Smooth muscle cell (in vitro differentiated cells): ENCODE results near the gene TRIM3. TPM values are rescaled to one million over a fixed set of nuclear protein-coding genes. Genes with fewer than 3 reads are reported as not detected.
"Not testable (repeated sequence)": the region's sequence is repeated elsewhere in the genome, so short reads cannot be mapped to it uniquely, and the experiment has no call there.

Experiments
- DNase-seq: peaks from one replicate; lab custom pipeline; 2025; ENCODE audit not compliant: unreplicated experiment; lab: John Stamatoyannopoulos, UW
- H2AFZ ChIP-seq: fragments of 200-600 bp; sonication (generic); 2 replicates; pipeline ENCODE4 v1.6.0; 2016; ENCODE audit warnings: antibody characterized with exemption, low read depth, mild to moderate bottlenecking
- H3F3A ChIP-seq: fragments of 200-600 bp; sonication (generic); 2 replicates; pipeline ENCODE4 v1.6.0; 2017; ENCODE audit warnings: antibody characterized with exemption, low read depth
- H3K27ac ChIP-seq: fragments of 200-600 bp; sonication (generic); 2 replicates; pipeline ENCODE4 v1.5.1; 2016; ENCODE audit warnings: low read depth, mild to moderate bottlenecking
- H3K27me3 ChIP-seq: fragments of 200-600 bp; sonication (generic); 2 replicates; pipeline ENCODE4 v1.6.1; 2016; ENCODE audit warnings: low read depth, mild to moderate bottlenecking
- H3K36me3 ChIP-seq: fragments of 200-600 bp; sonication (generic); 2 replicates; pipeline ENCODE4 v1.5.1; 2016; ENCODE audit warnings: low read depth
- H3K4me1 ChIP-seq: fragments of 200-600 bp; sonication (generic); 2 replicates; pipeline ENCODE4 v1.5.1; 2016; ENCODE audit warnings: low read depth
- H3K4me2 ChIP-seq: fragments of 200-600 bp; sonication (generic); 2 replicates; pipeline ENCODE4 v1.6.0; 2016; ENCODE audit warnings: mild to moderate bottlenecking
- H3K4me3 ChIP-seq: fragments of 200-600 bp; sonication (generic); 2 replicates; pipeline ENCODE4 v1.5.1; 2016; ENCODE audit warnings: mild to moderate bottlenecking
- H3K79me2 ChIP-seq: fragments of 200-600 bp; sonication (generic); 2 replicates; pipeline ENCODE4 v1.6.0; 2016; ENCODE audit warnings: low read depth, mild to moderate bottlenecking
- H3K9ac ChIP-seq: fragments of 200-600 bp; sonication (generic); 2 replicates; pipeline ENCODE4 v1.6.0; 2016; ENCODE audit warnings: low read depth
- H3K9me3 ChIP-seq: fragments of 200-600 bp; sonication (generic); replicated peaks from 2 replicates; pipeline ENCODE4 v1.5.1; 2016; ENCODE audit warnings: low read depth
- H4K20me1 ChIP-seq: fragments of 200-600 bp; sonication (generic); 2 replicates; pipeline ENCODE4 v1.6.0; 2016; ENCODE audit warnings: low read depth
- whole genome bisulfite sequencing: methylation state at CpG from one replicate; pipeline ENCODE4 v1.1.7; 2016; ENCODE audit warnings: low lambda C conversion rate; 5-methylcytosine and 5-hydroxymethylcytosine counted together
- polyA plus RNA-seq: library from polyadenylated mRNA; unstranded; fragments of >200 nt; fragmentation: Nextera tagmentation; extraction: Ambion mirVana; gene quantifications from 2 replicates; pipeline ENCODE4 v1.2.1, GENCODE V29; 2016
- total RNA-seq: library from RNA; depleted of rRNA; stranded (reverse); fragments of >200 nt; gene quantifications from 2 replicates; pipeline ENCODE4 v1.2.3, GENCODE V29; 2014
- TF ChIP-seq, protein P1 (sequence below): fragments of 200-600 bp; sonication (generic); IDR thresholded peaks from 2 replicates; pipeline ENCODE4 v1.5.1; 2017; ENCODE audit warnings: borderline replicate concordance, mild to moderate bottlenecking, antibody characterized with exemption; ENCODE audit not compliant: insufficient read depth, poor library complexity, severe bottlenecking

The TRIM3 gene
- total RNA-seq (14.0 and 14.9 TPM in 2 replicates), polyA plus RNA-seq (25.5 and 36.0 TPM in 2 replicates)

DNA sequence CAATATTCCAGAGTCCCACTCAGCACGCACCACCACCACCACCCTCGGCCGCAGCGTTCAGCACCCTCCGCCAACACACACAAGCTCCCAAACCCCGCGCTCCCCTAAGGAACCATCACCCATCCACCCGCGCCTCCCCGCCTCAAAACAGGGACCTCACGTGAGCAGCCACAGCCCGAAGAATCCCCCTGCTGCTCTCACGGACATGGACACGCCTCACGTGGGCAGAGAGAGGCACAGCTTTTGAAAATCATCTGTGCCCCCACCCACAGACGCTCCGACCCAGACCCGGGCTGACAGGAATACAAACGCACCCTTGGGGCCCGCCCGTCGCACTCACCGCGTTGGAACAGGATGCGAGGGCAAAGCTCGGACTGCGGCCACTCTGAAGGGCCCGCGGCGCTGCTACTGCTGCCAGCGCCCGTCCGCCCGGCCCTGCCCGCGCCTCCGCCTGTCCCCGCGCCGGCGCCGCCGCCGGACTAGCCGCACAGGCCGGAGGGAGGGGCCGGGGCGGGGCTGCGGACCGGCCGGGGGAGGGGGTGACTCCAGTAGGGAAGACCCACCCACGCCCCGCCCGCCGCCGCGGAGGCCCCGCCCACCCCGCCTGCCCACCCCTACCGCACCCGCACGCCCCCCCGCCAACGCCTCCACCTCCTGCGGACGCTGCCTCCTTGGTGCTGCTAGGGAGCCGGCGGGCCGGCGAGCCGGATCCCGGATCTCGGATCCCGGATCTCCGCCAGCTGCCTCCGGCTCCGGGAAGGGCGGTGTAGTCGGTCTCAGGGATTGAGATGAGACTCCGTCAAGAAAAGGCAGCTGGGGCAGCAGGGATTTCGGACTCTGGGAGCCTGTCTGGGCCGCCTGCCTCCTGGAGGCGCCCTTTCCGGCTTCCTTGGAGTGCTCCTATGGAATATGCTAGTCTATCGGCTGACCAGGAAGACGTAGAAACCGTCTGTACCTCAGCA is at the start of gene TRIM3:
Gene TRIM3, minus strand, starts transcription at position 491 of the 962 bp plus-strand sequence. CDS start 8,246 bp downstream, outside the sequence.
- under 1% methylated on average over 55 of the region's 87 CpGs for WGBS

GRCh38 chr11:6523253-6523652 is 49.5 kb upstream of the TRIM3 start:
- no peaks in the 10 kb centered on the region for H3F3A ChIP-seq
- no peaks in the 10 kb centered on the region for H3K4me1 ChIP-seq
- no peaks in the 10 kb centered on the region for H3K79me2 ChIP-seq
- no peak overlapping the region for H2AFZ ChIP-seq
- TF ChIP-seq, protein P1, sequence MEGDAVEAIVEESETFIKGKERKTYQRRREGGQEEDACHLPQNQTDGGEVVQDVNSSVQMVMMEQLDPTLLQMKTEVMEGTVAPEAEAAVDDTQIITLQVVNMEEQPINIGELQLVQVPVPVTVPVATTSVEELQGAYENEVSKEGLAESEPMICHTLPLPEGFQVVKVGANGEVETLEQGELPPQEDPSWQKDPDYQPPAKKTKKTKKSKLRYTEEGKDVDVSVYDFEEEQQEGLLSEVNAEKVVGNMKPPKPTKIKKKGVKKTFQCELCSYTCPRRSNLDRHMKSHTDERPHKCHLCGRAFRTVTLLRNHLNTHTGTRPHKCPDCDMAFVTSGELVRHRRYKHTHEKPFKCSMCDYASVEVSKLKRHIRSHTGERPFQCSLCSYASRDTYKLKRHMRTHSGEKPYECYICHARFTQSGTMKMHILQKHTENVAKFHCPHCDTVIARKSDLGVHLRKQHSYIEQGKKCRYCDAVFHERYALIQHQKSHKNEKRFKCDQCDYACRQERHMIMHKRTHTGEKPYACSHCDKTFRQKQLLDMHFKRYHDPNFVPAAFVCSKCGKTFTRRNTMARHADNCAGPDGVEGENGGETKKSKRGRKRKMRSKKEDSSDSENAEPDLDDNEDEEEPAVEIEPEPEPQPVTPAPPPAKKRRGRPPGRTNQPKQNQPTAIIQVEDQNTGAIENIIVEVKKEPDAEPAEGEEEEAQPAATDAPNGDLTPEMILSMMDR: no peak
- H3K27me3 ChIP-seq: no peaks in the 10 kb centered on the region
- no peak overlapping the region for H3K4me2 ChIP-seq
- no peak overlapping the region for H3K9ac ChIP-seq
- no peaks in the 10 kb centered on the region for H4K20me1 ChIP-seq
- WGBS: 36% methylated on average over 1 of the region's 1 CpG
- no peak for DNase-seq
- H3K9me3 ChIP-seq: no peaks in the 10 kb centered on the region
- H3K4me3 ChIP-seq: no peak overlapping the region
- peak overlapping the region; percentile 17 for H3K27ac ChIP-seq
- peaks cover 11% of the 10 kb centered on the region for H3K36me3 ChIP-seq

More for the DNA sequence above, at the start of gene TRIM3:
- peaks cover 19% of the 10 kb centered on the region for H3F3A ChIP-seq
- H3K36me3 ChIP-seq: no peaks in the 10 kb centered on the region
- H3K4me2 ChIP-seq: peak within 1 kb of the TSS; percentile 94
- peak within 1 kb of the TSS; percentile 95 for H3K27ac ChIP-seq
- DNase-seq: peak; percentile 90
- H3K4me3 ChIP-seq: peak within 1 kb of the TSS; percentile 94
- H3K27me3 ChIP-seq: no peaks in the 10 kb centered on the region
- peak within 1 kb of the TSS; percentile 56 for H2AFZ ChIP-seq
- TF ChIP-seq, protein P1: peak; percentile 13
- peaks cover 12% of the 10 kb centered on the region for H3K4me1 ChIP-seq
- peaks cover 24% of the 10 kb centered on the region for H3K79me2 ChIP-seq
- no peaks in the 10 kb centered on the region for H4K20me1 ChIP-seq
- H3K9ac ChIP-seq: peak within 1 kb of the TSS; percentile 85
- H3K9me3 ChIP-seq: no peaks in the 10 kb centered on the region

DNA sequence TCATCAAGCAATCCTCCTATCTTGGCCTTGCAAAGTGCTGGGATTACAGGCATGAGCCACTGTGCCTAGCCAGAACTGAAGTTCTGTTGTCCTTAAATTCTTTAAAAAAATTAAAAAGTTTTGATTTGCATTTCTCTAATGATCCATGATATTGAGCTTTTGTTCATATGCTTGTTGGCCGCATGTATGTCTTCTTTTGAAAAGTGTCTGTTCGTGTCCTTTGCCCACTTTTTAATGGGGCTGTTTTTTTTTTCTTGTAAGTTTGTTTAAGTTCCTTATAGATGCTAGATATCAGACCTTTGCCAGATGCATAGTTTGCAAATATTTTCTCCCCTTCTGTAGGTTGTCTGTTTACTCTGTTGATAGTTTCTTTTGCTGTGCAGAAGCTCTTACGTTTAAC is 48.2 kb upstream of the TRIM3 start:
- H3K4me1 ChIP-seq, H3K79me2 ChIP-seq, H3K27ac ChIP-seq, H4K20me1 ChIP-seq, H3K27me3 ChIP-seq, H3K9me3 ChIP-seq, DNase-seq, H3K9ac ChIP-seq, H3F3A ChIP-seq, H3K4me2 ChIP-seq, H2AFZ ChIP-seq, H3K4me3 ChIP-seq: not testable (repeated sequence)
- peaks cover 11% of the 10 kb centered on the region for H3K36me3 ChIP-seq
- WGBS: 91% methylated on average over 3 of the region's 3 CpGs

GRCh38 chr11:6520265-6520664 is 46.5 kb upstream of the TRIM3 start:
- whole genome bisulfite sequencing: 92% methylated on average over 3 of the region's 3 CpGs
- H3F3A ChIP-seq: no peaks in the 10 kb centered on the region
- no peak for DNase-seq
- H3K27ac ChIP-seq: no peak overlapping the region
- no peaks in the 10 kb centered on the region for H4K20me1 ChIP-seq
- no peak overlapping the region for H3K4me2 ChIP-seq
- no peaks in the 10 kb centered on the region for H3K9me3 ChIP-seq
- no peak overlapping the region for H3K9ac ChIP-seq
- TF ChIP-seq, protein P1: no peak
- peaks cover 11% of the 10 kb centered on the region for H3K36me3 ChIP-seq
- no peaks in the 10 kb centered on the region for H3K27me3 ChIP-seq
- no peak overlapping the region for H3K4me3 ChIP-seq
- H2AFZ ChIP-seq: no peak overlapping the region
- no peaks in the 10 kb centered on the region for H3K79me2 ChIP-seq
- H3K4me1 ChIP-seq: no peaks in the 10 kb centered on the region
